Esophagus squamous epithelium (tissue), 5 donors: ENCODE measurements around the gene CTPS2. TPM values are rescaled to one million over a fixed set of nuclear protein-coding genes. Genes with fewer than 3 reads are reported as not detected.

Experiments
- DNase-seq: peaks from one replicate; lab custom pipeline; 2025; lab: John Stamatoyannopoulos, UW
- H3K27ac ChIP-seq, 4 donors: fragments of 200-600 bp; sonication (generic); one replicate each; pipeline ENCODE4 v1.5.1; 2016 to 2019; ENCODE audit warnings: mild to moderate bottlenecking in 1 of 4
- H3K27me3 ChIP-seq, 4 donors: fragments of 200-600 bp; sonication (generic); 1 replicate in 3 of 4; 2 replicates in 1 of 4; pipeline versions ENCODE4 v1.5.1 to v1.6.0; 2017 to 2021; ENCODE audit warnings: antibody characterized with exemption in 1 of 4
- H3K36me3 ChIP-seq, 3 donors: fragments of 200-600 bp; sonication (generic); one replicate each; pipeline ENCODE4 v1.5.1; 2016 to 2019
- H3K4me1 ChIP-seq, 3 donors: fragments of 200-600 bp; sonication (generic); one replicate each; pipeline ENCODE4 v1.5.1; 2017 to 2019
- H3K4me3 ChIP-seq, 4 donors: fragments of 200-600 bp; sonication (generic); 1 replicate in 3 of 4; 2 replicates in 1 of 4; pipeline ENCODE4 v1.5.1; 2016 to 2019; ENCODE audit warnings: mild to moderate bottlenecking in 2 of 4, moderate library complexity in 1 of 4
- H3K9me3 ChIP-seq, 3 donors: fragments of 200-600 bp; sonication (generic); one replicate each; pipeline ENCODE4 v1.5.1; 2016 to 2019
- POLR2A ChIP-seq, 4 donors: fragments of 450-650 bp; IDR thresholded peaks; one replicate each; pipeline ENCODE4 v1.6.1; 2017; ENCODE audit warnings: antibody characterized with exemption in 4 of 4, mild to moderate bottlenecking in 4 of 4, moderate library complexity in 3 of 4
- WGBS, 2 donors: methylation state at CpG; one replicate each; pipeline ENCODE4 v1.1.5; 2018; 5-methylcytosine and 5-hydroxymethylcytosine counted together
- intact Hi-C: fragments of 100-400 bp; cut with DNase I; formaldehyde crosslinking; loops from one replicate; pipeline ENCODE4 v1.15.0; 2022
- small RNA-seq, 4 donors: library from RNA; depleted of rRNA; stranded (forward); fragments of <200 nt; gene quantifications; one replicate each; pipeline ENCODE3, GENCODE V24; 2016
- total RNA-seq, 4 donors: library from RNA; depleted of rRNA; stranded (reverse); fragments of >200 nt; gene quantifications; one replicate each; pipeline ENCODE4 v1.1.0, GENCODE V29; 2016
- TF ChIP-seq, protein P1 (sequence below), 6 experiments: fragments of 450-650 bp in 4 of 6; fragments of 200-600 bp in 2 of 6; sonication (generic) in 2 of 6; IDR thresholded peaks; one replicate each; pipeline ENCODE4 v1.5.1; 2016 to 2019; ENCODE audit warnings: antibody characterized with exemption in 6 of 6, mild to moderate bottlenecking in 4 of 6, moderate library complexity in 4 of 6
- donor health status: DM: yes; HTN: yes; CAD: no.

CTPS2 gene
- total RNA-seq, 4 donors from 2014 or later, result 4.1 to 9.7 (median 6.3) TPM

DNA sequence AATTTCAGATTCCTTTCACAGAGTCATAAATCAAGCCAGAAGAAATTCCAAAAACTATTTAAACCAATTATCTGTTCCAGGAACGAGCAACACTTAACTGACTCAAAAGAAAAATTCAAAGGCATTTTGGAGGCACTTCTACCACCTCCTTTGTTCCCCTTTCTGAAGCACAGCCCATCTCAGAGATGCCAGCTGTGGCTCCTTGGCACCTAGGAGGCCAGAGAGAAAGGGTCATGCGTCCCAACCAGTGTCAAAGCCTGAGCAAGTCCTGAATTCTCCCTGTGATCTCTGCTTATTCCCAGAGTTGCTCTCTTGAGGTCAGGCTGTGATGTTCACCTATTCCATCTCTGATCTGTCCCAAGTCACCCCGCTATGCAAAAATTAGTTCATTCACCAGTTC, 167.5 kb downstream of the CTPS2 start:
- no peaks in the 10 kb centered on the region for H3K4me1 ChIP-seq
- DNase-seq, result no peak
- H3K9me3 ChIP-seq, result no peaks in the 10 kb centered on the region
- no peaks in the 10 kb centered on the region for H3K36me3 ChIP-seq
- no peak overlapping the region for H3K27ac ChIP-seq
- no peak overlapping the region for H3K4me3 ChIP-seq
- H3K27me3 ChIP-seq, result no peaks in the 10 kb centered on the region
- 69 to 81% methylated on average over 3 of the region's 3 CpGs for WGBS, 2 donors
- no peak for TF ChIP-seq POLR2A (IDR thresholded peaks at IDR 0.05)
- TF ChIP-seq, protein P1, sequence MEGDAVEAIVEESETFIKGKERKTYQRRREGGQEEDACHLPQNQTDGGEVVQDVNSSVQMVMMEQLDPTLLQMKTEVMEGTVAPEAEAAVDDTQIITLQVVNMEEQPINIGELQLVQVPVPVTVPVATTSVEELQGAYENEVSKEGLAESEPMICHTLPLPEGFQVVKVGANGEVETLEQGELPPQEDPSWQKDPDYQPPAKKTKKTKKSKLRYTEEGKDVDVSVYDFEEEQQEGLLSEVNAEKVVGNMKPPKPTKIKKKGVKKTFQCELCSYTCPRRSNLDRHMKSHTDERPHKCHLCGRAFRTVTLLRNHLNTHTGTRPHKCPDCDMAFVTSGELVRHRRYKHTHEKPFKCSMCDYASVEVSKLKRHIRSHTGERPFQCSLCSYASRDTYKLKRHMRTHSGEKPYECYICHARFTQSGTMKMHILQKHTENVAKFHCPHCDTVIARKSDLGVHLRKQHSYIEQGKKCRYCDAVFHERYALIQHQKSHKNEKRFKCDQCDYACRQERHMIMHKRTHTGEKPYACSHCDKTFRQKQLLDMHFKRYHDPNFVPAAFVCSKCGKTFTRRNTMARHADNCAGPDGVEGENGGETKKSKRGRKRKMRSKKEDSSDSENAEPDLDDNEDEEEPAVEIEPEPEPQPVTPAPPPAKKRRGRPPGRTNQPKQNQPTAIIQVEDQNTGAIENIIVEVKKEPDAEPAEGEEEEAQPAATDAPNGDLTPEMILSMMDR (IDR thresholded peaks at IDR 0.05), result no peak
- intact Hi-C loops, result no loop called here

Small RNA genes within 50 kb of the gene (small RNA-seq; reads per million reads assigned to genes)
- 0 reads per million in 4 donors for gene MIR548AM

Other genes starting within 250 kb of the CTPS2 start
- not detected for gene S100G, start 62.5 kb downstream of the CTPS2 start, total RNA-seq
- 10 to 100 TPM; 16.2 to 22.8 (median 18.2) TPM for gene SYAP1, start 6.9 kb upstream of the CTPS2 start, total RNA-seq
- 10 to 100 TPM in 2 of 4 donors, 1 to 10 TPM in 2; 6.4 to 14.9 (median 10.9) TPM for gene TXLNG, start 73.8 kb upstream of the CTPS2 start, total RNA-seq
- gene RBBP7, start 157.7 kb upstream of the CTPS2 start, total RNA-seq, result 10 to 100 TPM; 41.1 to 91.9 (median 74.1) TPM
- gene REPS2, start 234.0 kb upstream of the CTPS2 start, total RNA-seq, result 10 to 100 TPM in 1 of 4 donors, 1 to 10 TPM in 1, under 1 TPM in 2; 0.97 to 12.8 (median 3.0) TPM